Measurements from ENCODE around the gene OCLN. TPM values are rescaled to one million over a fixed set of nuclear protein-coding genes. Genes with fewer than 3 reads are reported as not detected.
"Not testable (repeated sequence)": the region's sequence is repeated elsewhere in the genome, so short reads cannot be mapped to it uniquely, and the experiment has no call there.

Gene OCLN
- total RNA-seq, 1 experiment from 2014 or later, result 2.8 TPM

DNA sequence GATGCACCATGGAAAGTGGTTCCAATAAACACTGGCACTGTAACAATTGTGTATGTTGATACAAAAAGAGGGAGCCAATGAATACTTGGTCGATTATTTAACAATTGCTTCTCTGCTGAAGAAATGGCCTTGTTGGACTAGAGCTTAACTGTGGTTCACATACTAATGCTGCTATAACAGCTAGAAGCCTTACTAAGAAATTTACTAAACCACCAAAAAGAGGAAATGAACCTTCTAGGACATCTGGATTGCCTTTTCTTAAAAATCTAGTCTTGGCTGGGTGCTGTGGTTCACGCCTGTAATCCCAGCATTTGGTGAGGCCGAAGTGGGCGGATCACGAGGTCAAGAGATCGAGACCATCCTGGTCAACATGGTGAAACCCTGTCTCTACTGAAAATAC lies 109.4 kb downstream of the OCLN start:
- H3K27me3 ChIP-seq (ENCODE audit: low read length); H4K20me1 ChIP-seq (ENCODE audit: insufficient read depth, low read depth, low read length); H3K4me1 ChIP-seq (ENCODE audit: low read length); H3K79me2 ChIP-seq (ENCODE audit: low read length); H3K9ac ChIP-seq (ENCODE audit: low read length); H3K4me3 ChIP-seq (ENCODE audit: low read length); H2AFZ ChIP-seq (ENCODE audit: low read length); H3K27ac ChIP-seq (ENCODE audit: low read length); H3K9me2 ChIP-seq (replicated peaks; ENCODE audit: insufficient read depth, low read length); H3K4me2 ChIP-seq (ENCODE audit: low read depth, low read length, poor library complexity, severe bottlenecking); DNase-seq; H3K36me3 ChIP-seq (ENCODE audit: insufficient read depth, low read length); H3K9me3 ChIP-seq (ENCODE audit: low read length): not testable (repeated sequence)

- not testable (repeated sequence) for H3K4me1 ChIP-seq (ENCODE audit: low read length); H3K9me3 ChIP-seq (ENCODE audit: low read length); H3K9ac ChIP-seq (ENCODE audit: low read length); H3K79me2 ChIP-seq (ENCODE audit: low read length); H4K20me1 ChIP-seq (ENCODE audit: insufficient read depth, low read depth, low read length); DNase-seq; H2AFZ ChIP-seq (ENCODE audit: low read length); H3K9me2 ChIP-seq (replicated peaks; ENCODE audit: insufficient read depth, low read length); H3K4me3 ChIP-seq (ENCODE audit: low read length); H3K4me2 ChIP-seq (ENCODE audit: low read depth, low read length, poor library complexity, severe bottlenecking); H3K36me3 ChIP-seq (ENCODE audit: insufficient read depth, low read length); H3K27me3 ChIP-seq (ENCODE audit: low read length); H3K27ac ChIP-seq (ENCODE audit: low read length)
Observed at GRCh38 chr5:69606839-69607238, 114.2 kb downstream of the OCLN start.

Small RNA genes lying within 50 kb of the gene (small RNA-seq; reads per million reads assigned to genes)
- not detected for gene RN7SL616P
- not detected for gene RNU6-724P
- not detected for gene RPS27P14

Other genes starting within 250 kb of the OCLN start
- 7.8 and 8.9 TPM in 2 replicates for gene CCDC125, start 160.0 kb upstream of the OCLN start, total RNA-seq (2014; rRNA removed; shearing (Covaris generic); ENCODE audit: low replicate concordance)
- gene AK6, start 123.3 kb upstream of the OCLN start, total RNA-seq (2014; rRNA removed; shearing (Covaris generic); ENCODE audit: low replicate concordance), result 48.5 and 56.0 TPM in 2 replicates
- gene TAF9, start 123.3 kb upstream of the OCLN start, total RNA-seq (2014; rRNA removed; shearing (Covaris generic); ENCODE audit: low replicate concordance), result 74.5 and 109 TPM in 2 replicates
- 46.5 and 61.7 TPM in 2 replicates for gene RAD17, start 123.0 kb upstream of the OCLN start, total RNA-seq (2014; rRNA removed; shearing (Covaris generic); ENCODE audit: low replicate concordance)
- 0.11 and 0.48 TPM in 2 replicates for gene MARVELD2, start 77.7 kb upstream of the OCLN start, total RNA-seq (2014; rRNA removed; shearing (Covaris generic); ENCODE audit: low replicate concordance)
- 35.2 and 69.8 TPM in 2 replicates for gene GTF2H2C, start 67.4 kb downstream of the OCLN start, total RNA-seq (2014; rRNA removed; shearing (Covaris generic); ENCODE audit: low replicate concordance)

All from Karpas-422 (cell line).